Mesenteric fat pad (tissue), 1 donor: ENCODE results near the gene BRF1. TPM values are rescaled to one million over a fixed set of nuclear protein-coding genes. Genes with fewer than 3 reads are reported as not detected.

Experiments
- DNase-seq: peaks from one replicate; pipeline ENCODE4 v3.0.0-alpha.2; 2020; ENCODE audit warnings: low spot score
- total RNA-seq: library from RNA; stranded (reverse); fragmentation: NEBNext Ultra II Directional; extraction: Animal tissue kit (Norgen Biotek cat#: 25700); gene quantifications from one replicate; pipeline ENCODE4 v1.2.1, GENCODE V29; 2021
- donor health status: DM: yes; HTN: yes; CAD: no.

Gene BRF1
- total RNA-seq, 1 donor from 2014 or later, result 34.9 TPM

DNA sequence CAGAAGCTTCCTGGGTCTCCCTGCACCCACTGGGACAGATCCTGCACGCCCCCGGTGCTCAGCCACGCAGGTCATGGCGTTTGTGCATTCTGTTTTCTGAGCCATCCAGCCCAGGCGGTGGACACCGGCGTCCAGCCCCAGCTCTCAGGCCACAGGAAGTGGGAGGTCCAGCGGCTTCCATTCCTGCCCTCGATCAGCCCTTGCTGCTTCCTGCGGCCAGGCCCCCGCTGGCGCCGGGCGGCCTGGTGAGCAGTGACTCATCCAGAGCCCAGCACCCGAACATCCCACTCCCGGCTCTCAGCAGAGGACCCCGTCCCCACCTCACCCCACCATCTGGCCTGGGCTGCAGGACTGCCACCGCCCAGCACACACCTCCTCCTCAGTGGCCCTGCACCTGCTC, 101.7 kb downstream of the BRF1 start:
- no peak for DNase-seq

DNA sequence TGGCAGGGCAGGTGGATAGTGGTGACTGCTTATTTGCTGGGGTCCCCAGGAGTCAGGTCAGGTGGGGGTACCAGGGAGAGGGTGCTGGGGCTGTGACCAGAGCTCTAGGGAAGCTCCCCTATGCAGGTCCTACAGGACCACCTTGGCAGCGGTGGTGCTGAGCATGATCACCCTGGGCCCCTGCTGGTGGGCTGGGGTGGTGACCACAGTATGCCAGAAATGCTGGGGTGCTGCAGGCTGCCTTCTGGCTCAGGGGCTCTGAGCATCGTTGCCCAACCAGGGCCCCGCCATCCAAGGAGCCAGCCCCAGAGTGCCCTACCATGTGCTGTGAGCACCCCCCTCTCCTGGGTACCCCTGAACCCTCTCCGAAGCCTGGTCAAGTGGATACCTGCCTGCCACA, 102.2 kb downstream of the BRF1 start:
- no peak for DNase-seq

DNA sequence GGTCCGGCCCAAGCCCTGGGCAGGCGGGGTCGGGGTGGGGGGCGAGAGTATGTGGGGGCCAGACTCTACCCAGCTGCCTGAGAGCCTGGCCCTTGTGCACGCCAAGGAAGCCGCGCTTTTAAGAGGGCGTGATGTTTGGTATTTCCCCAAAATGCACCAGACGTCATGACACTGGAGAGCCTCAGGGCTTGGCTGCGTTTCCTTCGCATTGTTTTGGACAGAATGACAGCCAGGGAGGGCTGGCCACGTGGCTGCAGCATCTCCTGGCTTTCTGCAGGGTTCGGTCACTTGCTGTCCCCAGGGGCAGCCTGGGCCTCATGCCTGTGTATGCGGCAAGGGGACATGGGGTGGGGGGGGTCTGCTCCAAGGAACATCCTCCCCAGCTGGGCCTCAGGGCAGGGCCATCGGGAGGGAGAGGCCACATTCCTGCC, 103.6 kb downstream of the BRF1 start:
- DNase-seq, result no peak

DNA sequence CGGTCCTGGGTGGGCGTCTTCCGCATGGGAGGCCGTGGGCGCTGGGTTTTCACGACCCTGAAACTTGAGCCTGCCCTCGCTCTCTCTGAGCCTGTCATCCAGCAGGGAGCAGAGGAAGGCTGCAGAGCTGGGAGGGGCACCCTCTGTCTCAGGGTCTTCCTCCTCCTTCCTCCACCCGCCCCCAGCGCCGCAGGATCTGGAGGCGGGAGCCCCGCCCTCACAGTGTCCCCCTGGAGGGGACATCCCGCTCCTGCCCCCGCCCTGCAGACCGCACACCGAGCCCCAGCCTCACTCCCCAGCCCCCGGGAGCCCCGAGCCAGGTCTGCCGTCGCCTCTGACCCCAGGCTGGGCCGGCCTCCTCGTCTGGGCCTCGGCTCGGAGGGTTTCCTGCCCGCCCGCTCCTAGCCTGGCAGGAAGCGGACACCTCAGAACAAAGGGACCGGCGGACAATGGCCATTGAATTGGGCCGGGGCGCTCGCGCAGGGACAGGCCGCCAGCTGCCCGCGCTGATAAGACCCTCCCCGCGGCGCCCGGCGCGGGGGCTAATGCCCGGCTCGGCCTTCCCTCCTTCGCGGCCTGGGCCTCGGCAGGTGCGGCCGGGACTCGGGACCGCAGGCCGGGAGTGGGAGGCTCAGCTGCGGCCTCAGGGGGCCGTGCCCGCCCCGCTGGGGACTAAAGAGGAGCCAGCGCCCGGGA, 104.4 kb downstream of the BRF1 start:
- DNase-seq, result no peak

DNA sequence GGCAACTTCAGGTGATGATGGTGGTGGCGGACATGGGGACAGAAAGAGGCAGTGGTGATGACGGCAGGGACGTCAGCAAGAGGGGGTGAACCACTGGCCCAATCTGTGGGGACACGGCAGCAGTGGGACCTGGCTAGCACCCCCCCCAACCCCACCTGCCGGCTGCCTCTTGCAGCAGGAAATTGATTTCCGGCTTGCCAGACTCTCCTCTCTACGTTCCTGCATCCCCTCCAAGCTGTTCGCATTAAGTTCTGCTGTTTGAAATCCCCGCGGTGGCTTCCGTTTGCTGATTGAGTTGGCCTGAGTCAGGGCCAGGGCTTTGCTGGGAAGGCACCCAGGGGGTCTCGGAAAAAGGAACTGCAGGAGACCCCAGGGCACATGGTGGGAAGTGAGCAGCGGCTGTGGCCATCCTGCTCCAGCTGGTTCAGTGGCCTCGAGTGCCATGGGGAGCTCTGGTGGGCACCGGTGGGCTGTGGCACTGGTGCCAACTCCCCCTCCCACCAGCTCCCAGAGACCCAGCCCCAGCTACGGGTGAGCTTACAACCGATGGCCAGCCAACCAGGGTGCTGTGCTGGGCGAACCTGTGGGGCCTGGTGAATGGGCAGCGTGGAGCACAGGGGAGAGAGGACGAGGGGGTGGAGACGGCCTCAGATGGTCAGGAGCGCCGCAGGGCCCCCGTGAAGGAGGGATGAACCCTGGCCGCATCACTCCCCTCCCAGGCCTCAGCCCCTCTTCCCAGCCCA, 105.1 kb downstream of the BRF1 start:
- DNase-seq, result no peak

DNA sequence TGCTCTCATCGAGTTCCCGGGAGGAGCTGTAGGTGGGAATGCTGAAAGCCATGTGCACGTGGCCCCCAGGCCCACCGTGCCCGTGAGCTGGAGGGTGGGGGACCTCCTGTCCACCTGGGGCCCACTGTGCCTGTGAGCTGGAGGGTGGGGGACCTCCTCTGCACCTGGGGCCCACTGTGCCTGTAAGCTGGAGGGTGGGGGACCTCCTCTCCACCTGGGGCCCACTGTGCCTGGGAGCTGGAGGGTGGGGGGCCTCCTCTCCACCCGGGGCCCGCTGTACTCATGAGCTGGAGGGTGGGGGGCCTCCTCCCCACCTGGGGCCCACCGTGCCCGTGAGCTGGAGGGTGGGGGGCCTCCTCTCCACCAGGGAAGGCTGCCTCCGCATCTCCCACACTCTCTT, 105.8 kb downstream of the BRF1 start:
- no peak for DNase-seq

DNA sequence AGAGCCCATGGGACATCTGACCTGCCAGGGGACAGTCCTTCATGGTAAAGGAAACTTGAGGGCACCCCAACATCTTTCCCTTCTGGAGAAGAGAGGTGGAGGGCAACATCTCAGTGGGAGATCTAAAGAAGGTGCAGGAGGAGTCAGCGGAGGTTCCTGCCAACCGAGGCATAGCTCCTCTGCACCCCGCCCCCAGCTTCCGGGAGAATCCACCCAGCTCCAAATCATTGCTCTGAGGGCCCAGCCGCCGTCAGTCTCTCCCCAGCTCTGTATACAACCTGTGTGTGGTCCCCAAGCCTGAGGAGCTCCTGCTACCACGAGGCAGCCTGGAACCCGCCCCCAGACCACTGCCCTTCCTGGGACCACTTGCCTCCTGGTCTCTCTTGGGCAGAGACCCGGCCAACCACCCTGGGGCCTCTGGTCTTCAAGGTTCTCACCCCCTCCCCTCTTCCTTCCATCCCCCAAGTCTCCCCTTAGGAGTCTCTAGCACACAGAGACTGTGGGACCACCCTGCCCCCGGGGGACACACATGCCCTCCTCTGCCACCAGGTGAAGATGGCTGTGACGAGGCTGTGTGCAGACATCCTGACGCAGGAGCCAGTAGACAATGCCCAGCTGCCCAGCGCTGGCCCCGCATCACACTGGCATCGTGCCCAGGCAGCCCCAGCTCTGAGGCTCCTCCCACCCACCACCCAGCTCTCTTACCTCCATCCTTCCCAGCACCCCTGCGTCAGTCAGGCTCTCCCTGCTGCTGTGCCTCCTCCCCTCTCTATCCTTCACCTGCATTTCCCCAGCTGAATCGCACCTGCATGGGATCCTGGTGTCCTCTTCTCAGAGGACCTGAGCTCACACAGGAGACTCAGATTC, 106.7 kb downstream of the BRF1 start:
- no peak for DNase-seq

DNA sequence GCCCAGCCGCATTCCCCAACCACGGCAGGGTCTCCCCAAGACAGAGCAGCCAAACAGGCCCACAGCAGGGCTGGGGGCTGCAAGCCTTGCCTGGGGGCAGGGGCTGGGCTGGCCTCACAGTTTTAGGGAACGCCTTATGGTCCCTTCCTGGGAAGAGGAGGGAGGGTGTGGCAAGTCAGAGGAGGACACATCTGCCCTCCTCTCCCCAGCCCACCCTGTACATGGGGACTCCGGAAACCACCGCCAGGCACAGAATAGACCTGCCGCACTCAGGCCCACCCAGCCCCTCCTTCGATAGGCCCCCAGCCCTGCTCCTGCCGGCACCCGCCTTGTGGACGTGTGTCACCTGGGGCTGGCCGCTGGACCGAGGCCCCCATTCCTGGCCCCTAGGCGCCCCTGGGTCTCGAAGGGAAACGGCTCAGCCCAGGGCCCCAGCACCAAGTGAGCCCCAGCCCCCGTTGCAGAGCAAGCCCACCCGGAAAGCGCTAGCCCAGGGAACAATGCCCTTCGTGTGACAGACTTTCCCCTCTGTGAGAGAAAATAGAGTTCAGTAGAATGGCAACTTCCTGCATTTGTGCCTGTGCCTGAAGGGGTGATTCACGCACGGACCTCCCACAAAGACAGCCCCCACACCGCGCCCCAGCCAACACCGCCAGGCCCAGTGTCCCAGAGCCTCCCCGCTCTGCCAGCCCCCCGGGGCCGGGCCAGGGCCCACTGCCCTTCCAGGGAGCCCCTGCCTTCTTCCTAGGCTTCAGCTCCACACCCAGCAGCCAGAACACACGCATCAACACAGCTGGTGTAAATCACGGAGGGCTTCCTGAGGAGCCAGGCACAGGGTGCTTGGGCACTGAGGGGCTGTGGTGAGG, 107.7 kb downstream of the BRF1 start:
- DNase-seq, result no peak

DNA sequence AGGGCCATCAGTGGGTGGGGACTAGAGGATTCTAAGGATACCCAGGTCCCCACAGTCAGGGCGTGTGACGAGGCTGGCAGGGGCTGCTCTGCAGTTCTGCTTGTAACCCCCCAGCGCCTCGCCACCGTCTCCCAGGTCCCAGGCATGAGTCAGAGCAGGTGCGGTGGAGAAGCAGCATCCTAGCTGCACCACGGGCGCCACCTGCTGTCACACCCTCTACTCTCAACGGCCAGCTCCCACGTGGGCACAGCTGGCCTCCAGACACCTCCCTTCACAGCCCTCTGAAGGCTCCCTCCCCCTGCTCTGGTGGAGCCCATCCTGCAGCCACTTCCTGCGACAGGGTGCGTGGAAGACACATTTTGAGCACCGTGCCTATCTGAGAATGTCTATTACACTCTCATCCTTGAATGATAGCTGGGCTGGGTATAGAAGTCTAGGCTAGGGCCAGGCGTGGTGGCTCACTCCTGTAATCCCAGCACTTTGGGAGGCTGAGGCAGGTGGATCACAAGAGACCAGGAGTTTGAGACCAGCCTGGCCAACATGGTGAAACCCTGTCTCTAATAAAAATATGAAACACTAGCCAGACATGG, 112.8 kb downstream of the BRF1 start:
- no peak for DNase-seq

DNA sequence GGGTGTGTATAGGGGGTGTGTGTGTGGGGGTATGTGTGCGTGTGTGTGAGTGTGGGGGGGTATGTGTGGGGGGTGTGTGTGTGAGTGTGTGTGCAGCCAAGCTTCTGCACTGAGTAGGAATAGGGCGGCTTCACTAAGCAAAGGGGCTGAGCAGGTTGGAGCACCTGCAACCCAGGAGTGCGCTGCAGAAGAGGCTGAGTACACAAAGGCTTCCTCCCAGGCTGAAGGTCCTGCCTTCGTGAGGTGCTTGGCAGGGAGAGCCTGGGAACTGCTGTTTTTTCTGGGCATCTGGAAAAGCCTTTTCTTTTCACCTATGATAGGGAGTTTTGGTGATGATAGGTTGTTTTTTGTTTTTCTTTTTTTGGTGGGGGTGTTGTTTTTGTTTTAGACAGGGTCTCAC, 113.7 kb downstream of the BRF1 start:
- no peak for DNase-seq

DNA sequence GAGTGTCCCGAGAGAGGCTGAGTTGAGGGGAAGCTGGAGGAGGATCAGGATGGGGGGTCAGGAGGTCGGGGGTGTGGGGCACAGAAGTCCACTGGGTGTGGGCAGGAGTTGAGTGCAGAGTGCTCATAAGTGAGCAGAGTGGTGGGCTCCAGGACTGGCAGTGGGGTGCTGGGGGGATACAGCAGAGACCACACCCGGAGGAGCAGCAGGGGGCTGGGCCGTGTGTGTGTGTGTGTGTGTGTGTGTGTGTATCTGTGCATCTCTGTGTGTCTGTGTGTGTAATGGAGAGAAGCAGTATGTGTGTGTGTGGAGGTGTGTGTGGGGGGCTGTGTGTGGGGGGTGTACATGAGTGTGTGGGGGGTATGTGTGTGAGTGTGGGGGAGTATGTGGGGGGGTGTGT, 114.8 kb downstream of the BRF1 start:
- DNase-seq, result no peak

DNA sequence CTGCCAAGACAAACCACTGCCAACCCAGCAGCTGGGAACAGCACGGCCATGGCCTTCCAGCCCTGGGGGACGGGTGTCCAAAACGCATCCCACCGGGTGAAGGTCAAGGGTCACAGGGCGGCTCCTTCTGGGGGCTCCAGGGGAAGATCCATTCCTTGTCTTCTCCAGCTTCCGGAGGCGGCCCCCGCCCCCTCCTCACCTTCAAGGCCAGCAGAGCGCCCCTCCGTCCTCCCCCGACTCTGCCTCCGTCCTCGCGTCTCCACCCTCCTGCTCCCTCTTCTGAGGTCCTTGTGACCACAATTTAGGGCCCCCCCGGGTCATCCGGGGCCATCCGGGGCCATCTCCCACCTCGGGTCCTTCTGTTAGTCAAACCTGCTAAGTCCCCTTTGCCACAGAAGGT, 115.8 kb downstream of the BRF1 start:
- DNase-seq, result no peak

DNA sequence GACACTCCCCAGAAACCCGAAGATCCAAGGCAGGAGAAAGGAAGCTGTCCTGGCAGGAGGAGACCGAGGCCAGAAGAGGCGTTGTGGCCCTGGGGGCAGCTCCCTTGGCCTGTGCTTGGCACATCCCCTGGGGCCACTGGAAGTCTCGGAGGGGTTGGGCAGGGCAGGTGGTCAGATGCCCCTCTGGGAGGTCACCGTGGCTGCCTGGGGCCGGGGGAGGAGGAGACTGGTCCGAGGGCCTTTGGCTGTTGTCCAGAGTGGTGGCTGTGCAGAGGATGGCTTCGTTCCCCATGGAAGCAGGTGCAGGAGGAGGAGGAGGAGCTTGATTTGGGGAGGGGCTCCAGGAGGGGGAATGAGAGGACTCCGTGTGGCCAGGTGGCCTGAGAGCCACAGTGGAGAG, 116.3 kb downstream of the BRF1 start:
- DNase-seq, result no peak

DNA sequence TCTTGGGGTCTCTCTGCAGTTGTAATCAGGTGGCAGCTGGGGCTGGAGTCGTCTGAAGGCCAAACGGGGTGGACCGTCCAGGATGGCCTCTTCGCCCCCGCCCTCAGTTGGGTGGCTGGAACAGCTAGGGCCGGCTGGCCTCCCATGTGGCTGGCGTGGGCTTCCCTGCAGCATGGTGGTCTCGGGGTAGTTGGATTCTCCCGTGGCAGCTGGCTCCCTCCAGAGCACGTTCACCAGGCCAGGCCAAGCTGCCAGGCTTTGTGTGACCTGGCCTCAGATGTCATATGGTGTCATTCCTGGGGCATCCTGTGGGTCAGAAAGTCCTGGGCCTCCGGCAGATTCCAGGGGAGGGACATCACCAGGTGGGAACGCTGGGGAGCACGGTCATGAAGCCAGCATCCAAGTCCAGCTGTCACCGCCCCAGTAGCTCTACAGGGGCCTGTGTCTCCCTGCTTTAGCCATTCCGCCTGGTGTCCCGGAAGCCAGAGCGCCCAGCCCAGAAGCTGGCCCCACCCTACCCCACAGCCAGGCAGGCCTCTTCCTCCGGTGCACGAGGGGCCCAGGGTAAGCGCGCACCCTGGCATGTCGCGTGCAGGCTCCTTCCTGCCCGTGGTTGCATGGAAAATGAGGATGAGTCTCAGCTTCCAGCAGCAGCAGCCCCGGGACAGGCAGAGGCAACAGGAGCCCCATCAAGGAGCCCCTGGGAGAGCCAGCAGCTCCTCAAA, 118.3 kb downstream of the BRF1 start:
- no peak for DNase-seq

DNA sequence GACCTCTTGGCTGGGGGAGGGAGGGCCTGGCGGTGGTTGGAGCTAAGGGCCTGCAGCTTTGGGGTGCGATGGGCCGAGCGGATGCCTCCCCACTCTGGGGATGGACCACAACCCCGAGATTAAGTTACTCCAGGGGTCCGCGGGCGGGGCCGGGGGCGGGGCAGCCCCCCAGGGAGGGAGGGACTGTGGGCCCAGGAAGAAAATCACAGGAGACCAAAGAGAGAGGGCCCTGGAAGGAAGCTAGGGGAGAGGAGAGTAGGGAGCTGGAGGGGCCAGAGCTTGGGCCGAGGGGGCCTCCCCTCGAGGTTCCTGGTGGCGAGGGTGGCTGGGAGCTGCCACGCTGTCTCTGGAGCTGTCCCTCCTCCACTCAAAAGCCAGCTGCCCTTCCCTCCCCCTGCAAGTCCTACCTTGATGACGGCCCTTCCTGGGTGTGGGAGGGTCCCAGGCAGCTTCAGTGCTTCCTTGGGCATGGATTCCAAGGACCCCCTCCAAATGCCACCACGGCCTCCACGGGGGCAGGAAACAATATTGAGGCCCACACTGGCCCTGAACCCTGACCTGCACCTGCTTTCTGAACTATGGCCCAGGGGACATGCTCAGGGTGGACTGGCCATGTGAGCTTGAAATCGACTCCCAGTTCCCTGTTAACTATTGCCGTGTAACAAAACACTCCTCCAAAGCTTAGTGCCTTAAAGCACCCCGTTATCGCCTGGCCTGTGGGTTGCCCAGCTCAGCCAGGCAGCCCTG, 119.1 kb downstream of the BRF1 start:
- DNase-seq, result no peak

DNA sequence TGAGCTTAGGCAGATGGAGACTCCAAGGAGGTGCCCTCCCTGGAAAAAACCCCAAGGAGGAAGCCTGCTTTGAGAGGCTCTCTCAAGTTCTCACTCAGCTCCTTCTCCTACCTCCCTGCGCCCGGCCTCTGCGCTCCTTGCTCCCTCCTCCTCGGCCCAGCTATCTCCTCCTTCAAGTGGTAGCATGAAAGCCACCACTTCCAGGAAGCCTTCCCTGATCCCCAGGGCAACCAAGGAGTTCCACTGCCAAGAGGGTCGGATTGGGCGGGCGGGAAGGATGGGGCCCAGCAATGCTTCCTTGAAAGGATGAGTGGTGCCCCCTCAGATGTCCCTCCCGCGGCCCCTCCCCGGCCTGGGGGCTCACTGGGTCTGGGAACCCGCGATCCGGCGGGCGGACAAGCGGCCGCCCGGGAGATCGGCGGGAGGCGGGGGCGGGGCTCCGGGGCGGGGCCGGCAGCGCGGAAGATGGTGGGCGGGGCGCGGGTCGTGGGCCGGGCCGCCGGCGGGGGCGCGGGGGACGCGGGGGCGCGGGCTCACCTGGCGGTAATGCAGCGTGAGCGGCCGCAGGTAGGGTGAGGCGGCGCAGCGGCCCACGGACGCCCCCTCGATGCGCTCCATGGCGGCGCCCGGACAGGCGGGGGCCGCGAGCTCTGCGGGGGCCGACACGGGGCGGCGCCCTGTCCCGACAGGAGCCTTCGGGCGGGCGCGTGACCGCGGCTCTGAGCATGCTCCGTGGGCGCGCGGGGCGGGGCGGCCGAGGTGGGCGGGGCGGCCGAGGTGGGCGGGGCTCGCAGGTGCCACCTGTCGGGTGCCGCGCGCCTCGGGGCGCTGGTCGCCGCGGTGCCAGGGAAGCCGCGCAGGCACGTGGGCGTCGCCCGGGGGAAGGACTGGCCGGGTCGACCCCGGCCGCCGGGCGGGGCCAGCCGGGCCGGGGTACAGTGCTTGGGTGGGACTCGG, 119.9 kb downstream of the BRF1 start, which contains the start of gene NUDT14:
Gene NUDT14 (minus strand): TSS at position 721 of the 957 bp plus-strand sequence. CDS start 103 bp downstream, at position 618.
- DNase-seq, result no peak

DNA sequence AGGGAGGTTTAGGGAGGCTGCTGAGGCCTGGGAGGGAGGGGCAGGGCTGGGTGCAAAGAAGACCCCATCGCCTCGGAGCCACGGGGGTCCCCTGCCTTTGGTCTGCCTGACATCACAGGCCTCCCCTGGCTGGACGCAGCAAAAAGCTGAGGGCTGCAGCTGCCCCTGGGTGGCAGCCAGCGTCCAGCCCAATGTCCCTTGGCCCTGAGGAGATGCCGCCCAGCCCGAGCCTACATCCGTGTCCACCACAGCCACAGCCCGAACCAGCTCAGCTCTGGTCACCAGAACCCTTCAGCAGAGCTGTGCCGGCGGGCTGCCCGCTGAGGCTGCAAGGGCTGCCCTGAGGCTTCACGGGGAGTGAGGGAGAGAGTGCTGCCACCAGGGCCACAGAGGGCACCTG, 121.6 kb downstream of the BRF1 start:
- no peak for DNase-seq

DNA sequence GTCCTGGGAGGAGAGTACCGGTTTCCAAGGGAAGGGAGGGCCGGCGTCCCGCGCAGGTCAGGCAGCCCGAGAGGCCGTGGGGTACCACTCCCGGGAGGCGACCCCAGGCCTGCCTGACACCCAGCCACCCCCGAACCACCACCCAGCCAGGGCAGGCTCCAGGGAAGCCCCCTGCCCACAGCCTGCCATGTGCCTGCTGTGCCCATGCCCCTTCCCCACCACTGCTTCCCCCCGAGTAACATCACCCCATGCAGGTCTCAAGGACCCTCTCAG, 122.0 kb downstream of the BRF1 start:
- no peak for DNase-seq
